GM11168 (cell line): ENCODE results near the gene AKR1D1.
"Not testable (repeated sequence)": the region's sequence is repeated elsewhere in the genome, so short reads cannot be mapped to it uniquely, and the experiment has no call there.

Source experiments
- in situ Hi-C: fragments of 300-500 bp; cut with MboI; formaldehyde crosslinking; loops from one replicate; pipeline ENCODE4 v1.12.0; 2022; ENCODE audit warnings: low sequenced_read_pairs; ENCODE audit not compliant: unreplicated experiment

Gene AKR1D1

GRCh38 chr7:138116141-138116540 lies 39.9 kb downstream of the AKR1D1 start:
- in situ Hi-C loops: no loop called here

- in situ Hi-C loops: no loop called here
These were observed 40.6 kb downstream of the AKR1D1 start for GRCh38 chr7:138116892-138117291.

- in situ Hi-C loops: no loop called here
These were observed 44.0 kb downstream of the AKR1D1 start for GRCh38 chr7:138120140-138120827.

- in situ Hi-C loops: no loop called here
These were observed 45.9 kb downstream of the AKR1D1 start for GRCh38 chr7:138122162-138122561.

GRCh38 chr7:138125119-138125518 lies 48.9 kb downstream of the AKR1D1 start:
- in situ Hi-C loops: no loop called here

- in situ Hi-C loops: no loop called here
These were observed 49.4 kb downstream of the AKR1D1 start for GRCh38 chr7:138125598-138126111.

GRCh38 chr7:138126928-138127327 lies 50.7 kb downstream of the AKR1D1 start:
- in situ Hi-C loops: no loop called here

- in situ Hi-C loops: no loop called here
These were observed 51.7 kb downstream of the AKR1D1 start for GRCh38 chr7:138127996-138128395.

GRCh38 chr7:138129551-138130165 lies 53.4 kb downstream of the AKR1D1 start:
- in situ Hi-C loops: no loop called here

- in situ Hi-C loops: no loop called here
These were observed 61.3 kb downstream of the AKR1D1 start for GRCh38 chr7:138137423-138138171.

GRCh38 chr7:138138244-138138643 lies 62.0 kb downstream of the AKR1D1 start:
- in situ Hi-C loops: no loop called here

GRCh38 chr7:138142583-138143201 lies 66.4 kb downstream of the AKR1D1 start:
- in situ Hi-C loops: no loop called here

GRCh38 chr7:138144958-138145357 lies 68.7 kb downstream of the AKR1D1 start:
- in situ Hi-C loops: no loop called here

GRCh38 chr7:138146221-138146620 lies 70.0 kb downstream of the AKR1D1 start:
- in situ Hi-C loops: not testable (repeated sequence)

GRCh38 chr7:138146757-138147734 lies 70.8 kb downstream of the AKR1D1 start:
- in situ Hi-C loops: not testable (repeated sequence)

GRCh38 chr7:138151731-138152577 lies 75.7 kb downstream of the AKR1D1 start:
- in situ Hi-C loops: no loop called here

- in situ Hi-C loops: no loop called here
These were observed 78.4 kb downstream of the AKR1D1 start for GRCh38 chr7:138154661-138155060.

GRCh38 chr7:138157702-138158101 lies 81.4 kb downstream of the AKR1D1 start:
- in situ Hi-C loops: no loop called here
